HG03045 (cell line): Measurements from ENCODE around the gene BPIFB3.

Experiments
- ATAC-seq: cut with Tn5 transposase; IDR thresholded peaks from one replicate; pipeline ENCODE4 v1.9.1; 2021; ENCODE audit warnings: mild to moderate bottlenecking, moderate library complexity; ENCODE audit not compliant: unreplicated experiment

The BPIFB3 gene

GRCh38 chr20:33053291-33054106 lies at the start of gene BPIFB3:
BPIFB3 (plus strand) TSS chr20:33053903; CDS start chr20:33055436, 1,533 bp downstream.
- ATAC-seq: no peak

GRCh38 chr20:33004141-33004751 lies 49.5 kb upstream of the BPIFB3 start, which contains the start of gene SUN5:
SUN5 (minus strand) TSS chr20:33004433; CDS start chr20:33004340, 93 bp downstream.
- no peak for ATAC-seq

GRCh38 chr20:33005132-33005566 lies 48.6 kb upstream of the BPIFB3 start:
- ATAC-seq: no peak

GRCh38 chr20:33005908-33006775 lies 47.6 kb upstream of the BPIFB3 start:
- no peak for ATAC-seq

- no peak for ATAC-seq
Observed at GRCh38 chr20:33006776-33007375, 46.8 kb upstream of the BPIFB3 start.

GRCh38 chr20:33007376-33008335 lies 46.0 kb upstream of the BPIFB3 start, which contains the start of gene BPIFB2:
BPIFB2 (plus strand) TSS chr20:33007704; CDS start chr20:33008575, 871 bp downstream.
- ATAC-seq: no peak

- ATAC-seq: no peak
Observed at GRCh38 chr20:33008336-33009213, 45.1 kb upstream of the BPIFB3 start.

- ATAC-seq: no peak
Observed at GRCh38 chr20:33009214-33010132, 44.2 kb upstream of the BPIFB3 start.

GRCh38 chr20:33010133-33010504 lies 43.6 kb upstream of the BPIFB3 start:
- no peak for ATAC-seq

GRCh38 chr20:33010674-33011449 lies 42.8 kb upstream of the BPIFB3 start:
- no peak for ATAC-seq

- no peak for ATAC-seq
Observed at GRCh38 chr20:33012327-33013189, 41.1 kb upstream of the BPIFB3 start.

GRCh38 chr20:33013701-33014326 lies 39.9 kb upstream of the BPIFB3 start:
- no peak for ATAC-seq

- ATAC-seq: no peak
Observed at GRCh38 chr20:33014336-33015113, 39.2 kb upstream of the BPIFB3 start.

GRCh38 chr20:33015114-33015484 lies 38.6 kb upstream of the BPIFB3 start:
- no peak for ATAC-seq
